Mucosa of gallbladder (tissue), 1 donor: ENCODE measurements around the gene TMEM106C. TPM values are rescaled to one million over a fixed set of nuclear protein-coding genes. Genes with fewer than 3 reads are reported as not detected.

Experiments
- DNase-seq: peaks from one replicate; pipeline ENCODE4 v3.0.0-alpha.2; 2020; ENCODE audit warnings: low spot score
- total RNA-seq: library from RNA; stranded (reverse); gene quantifications from one replicate; pipeline ENCODE4 v1.2.1, GENCODE V29; 2021
- donor health status: DM: no; HTN: no; CAD: no.

TMEM106C gene
- total RNA-seq, 1 donor from 2014 or later: 101 TPM

GRCh38 chr12:47995981-47996401 lies 32.6 kb downstream of the TMEM106C start:
- peak; percentile 38 for DNase-seq

- DNase-seq: no peak
Measured at GRCh38 chr12:47997321-47997720, 33.9 kb downstream of the TMEM106C start.

- DNase-seq: no peak
Measured at GRCh38 chr12:47999816-48000215, 36.4 kb downstream of the TMEM106C start.

- DNase-seq: no peak
Measured at GRCh38 chr12:48000878-48001504, 37.6 kb downstream of the TMEM106C start.

DNA sequence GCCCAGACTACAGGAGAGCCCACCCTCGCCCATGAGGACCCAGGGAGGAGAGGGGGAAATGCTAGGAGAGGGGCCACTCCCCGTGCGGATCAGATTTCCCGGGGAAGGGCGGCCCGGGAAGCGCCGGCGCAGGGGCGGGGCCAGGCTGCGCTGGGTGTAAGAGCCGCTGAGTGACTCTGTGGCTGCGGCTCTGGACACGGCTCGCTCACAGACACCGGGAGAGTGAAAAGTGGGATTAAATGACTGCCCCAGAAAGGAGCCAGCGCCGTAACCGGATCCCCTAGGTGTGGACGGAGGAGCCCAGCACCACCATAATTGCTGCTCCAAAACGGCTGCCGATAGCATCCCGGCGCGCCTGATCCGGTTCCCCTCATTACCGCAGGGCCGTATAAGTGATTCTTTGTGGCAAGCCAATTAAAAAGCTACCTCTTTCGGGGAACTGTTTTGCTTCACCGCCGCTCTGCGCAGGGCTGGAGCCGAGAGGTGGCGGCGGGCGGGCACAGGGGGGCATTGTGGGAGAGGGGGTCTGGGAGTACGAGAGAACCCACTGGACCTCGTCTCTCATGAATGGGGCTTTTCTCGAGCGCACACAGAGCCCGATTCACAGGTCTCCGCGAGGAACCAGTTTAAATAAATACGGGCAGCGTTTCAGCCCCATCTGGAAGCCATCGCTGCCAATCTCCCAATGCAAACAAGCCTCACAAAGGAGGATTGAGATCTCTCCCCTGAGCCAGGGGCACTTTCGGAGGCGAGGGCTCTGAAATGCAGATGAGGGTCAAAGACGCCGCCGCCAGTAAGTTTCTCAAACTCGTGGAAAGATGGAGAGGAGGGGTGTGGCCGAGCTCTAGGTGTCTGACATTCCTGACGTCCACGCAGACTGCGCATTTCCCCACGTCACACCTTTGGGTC lies 38.4 kb downstream of the TMEM106C start:
- no peak for DNase-seq

DNA sequence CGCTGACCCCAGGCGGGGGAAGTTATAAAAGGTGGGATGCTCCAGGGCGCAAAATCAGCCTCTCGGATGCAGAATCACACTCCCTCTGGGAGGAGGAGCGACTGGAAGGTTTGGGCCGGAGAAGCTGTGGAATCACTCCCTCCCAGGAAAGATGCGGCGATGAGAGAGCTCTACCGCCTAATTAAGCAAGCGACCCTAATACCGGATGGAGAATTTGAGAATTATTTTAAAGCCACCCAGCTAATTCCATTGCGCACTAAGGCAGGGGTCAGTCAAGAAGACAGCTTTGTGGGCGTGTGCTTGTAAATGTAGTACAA lies 39.0 kb downstream of the TMEM106C start:
- DNase-seq: no peak

GRCh38 chr12:48002773-48003218 lies 39.4 kb downstream of the TMEM106C start:
- no peak for DNase-seq

DNA sequence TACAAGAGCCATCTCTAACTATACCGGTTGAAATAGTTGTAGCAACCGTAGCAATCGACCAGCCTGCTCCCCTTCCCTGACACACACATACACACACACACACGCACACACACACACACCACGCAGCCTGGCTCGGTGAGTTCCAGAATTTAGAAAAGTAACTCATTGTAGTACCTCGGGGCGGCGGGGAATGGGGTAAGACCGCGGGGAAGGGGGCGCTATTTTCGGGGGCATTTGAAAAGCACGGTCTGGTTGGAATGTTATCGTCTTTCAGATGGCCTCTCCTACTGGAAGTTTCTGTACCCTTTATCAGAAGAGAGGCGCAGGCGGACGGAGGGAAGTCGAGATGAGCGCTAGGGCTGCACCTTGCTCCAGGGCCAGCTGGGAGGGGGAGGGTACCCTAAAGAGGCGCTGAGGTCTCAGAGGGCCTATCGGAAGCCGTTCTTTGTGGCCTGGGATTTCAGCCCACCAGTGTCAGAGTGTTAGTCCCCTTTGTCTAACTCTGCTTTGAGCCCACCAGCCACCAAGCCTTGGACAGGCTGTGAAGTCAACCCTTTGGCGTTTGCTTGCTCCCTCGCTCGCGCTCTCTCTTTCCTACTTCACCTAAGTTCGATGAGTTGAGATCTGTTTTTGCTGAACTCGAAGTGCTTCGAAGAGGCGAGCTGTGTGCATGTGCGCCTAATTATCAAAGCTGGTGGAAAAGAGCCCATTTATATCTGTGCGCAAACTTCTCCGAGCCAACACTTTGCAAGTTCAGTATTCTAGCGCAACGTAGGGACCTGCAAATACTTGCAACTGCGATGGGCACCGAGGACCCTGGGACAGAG lies 40.0 kb downstream of the TMEM106C start:
- DNase-seq: no peak

GRCh38 chr12:48004053-48004941 lies 40.9 kb downstream of the TMEM106C start, which contains the start of gene COL2A1:
TSS of gene COL2A1 (minus strand) at chr12:48004476. CDS start at chr12:48004321, 155 bp downstream.
- DNase-seq: no peak

DNA sequence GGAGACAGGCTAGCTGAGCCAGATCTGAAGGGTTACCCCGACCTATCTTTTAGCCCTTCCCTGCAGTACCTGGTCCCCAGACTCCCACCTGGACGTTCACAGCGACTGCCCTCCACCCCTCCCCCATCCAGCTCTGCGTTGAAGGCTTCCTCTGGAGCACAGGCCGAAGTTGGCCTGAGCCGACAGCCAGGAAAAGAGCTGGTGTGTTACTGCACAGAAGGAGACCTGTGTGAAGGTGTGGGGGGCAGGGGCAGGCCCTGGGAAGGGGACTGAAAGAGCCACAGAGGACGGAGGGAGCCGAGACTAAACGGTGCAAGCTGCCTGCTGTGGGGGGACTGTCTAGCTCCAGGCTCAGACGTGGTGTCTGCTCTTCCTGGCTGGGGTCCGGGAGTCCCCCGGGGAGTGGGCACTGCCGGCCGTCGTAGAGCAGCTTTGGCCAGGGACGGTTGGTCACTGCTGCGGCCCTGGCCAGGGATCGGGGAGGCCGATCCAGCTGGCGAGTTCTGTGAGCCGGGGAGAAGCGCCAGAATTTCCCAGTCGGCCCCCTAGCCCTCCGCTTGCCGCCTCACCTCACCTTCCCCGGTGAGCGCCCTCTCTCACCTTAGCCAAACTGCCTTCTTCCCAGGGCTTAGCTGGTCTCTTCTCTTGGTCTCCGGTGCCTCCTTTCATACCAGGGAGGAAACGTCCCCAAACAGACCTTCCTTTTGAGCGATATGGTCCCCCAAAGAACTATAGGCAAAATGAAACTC lies 41.8 kb downstream of the TMEM106C start:
- DNase-seq: no peak

DNA sequence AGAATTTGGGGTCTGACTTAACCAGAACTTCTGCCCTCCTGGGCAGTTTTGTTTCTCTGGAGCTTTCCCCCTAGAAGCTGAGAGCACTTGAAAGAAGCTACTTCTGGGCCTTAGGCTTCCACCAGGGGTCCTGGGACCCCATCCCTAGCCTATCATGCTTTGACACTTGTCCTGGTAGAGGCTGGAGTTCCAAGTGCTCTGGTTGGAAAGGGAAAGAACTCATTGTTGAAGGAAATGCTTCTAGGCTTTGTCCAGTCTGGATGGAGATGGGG lies 42.3 kb downstream of the TMEM106C start:
- DNase-seq: no peak

- DNase-seq: no peak
Measured at GRCh38 chr12:48007206-48007605, 43.8 kb downstream of the TMEM106C start.

- DNase-seq: no peak
Measured at GRCh38 chr12:48008349-48008748, 45.0 kb downstream of the TMEM106C start.

DNA sequence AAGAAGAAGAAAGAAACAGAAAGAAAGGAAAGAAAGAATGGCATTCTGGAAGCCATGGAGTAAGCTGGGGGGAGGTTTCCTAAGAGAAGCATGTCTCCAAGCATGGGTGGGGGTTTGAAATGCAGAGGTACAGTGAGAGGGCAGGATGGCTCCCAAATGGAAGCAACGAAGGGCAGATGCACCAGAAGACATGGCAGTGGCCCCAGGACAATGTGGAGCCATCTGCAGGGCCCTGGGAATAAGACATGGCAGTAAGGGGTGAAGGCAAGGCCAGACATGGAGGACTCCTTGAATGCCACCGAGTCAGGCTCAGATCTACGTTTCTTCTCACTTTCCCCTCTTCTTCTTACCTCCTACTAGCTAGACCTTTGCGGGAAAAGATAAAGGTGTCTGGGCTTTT lies 45.6 kb downstream of the TMEM106C start:
- DNase-seq: no peak

GRCh38 chr12:48009471-48009870 lies 46.1 kb downstream of the TMEM106C start:
- DNase-seq: no peak

- no peak for DNase-seq
Measured at GRCh38 chr12:48010366-48010970, 47.1 kb downstream of the TMEM106C start.

- DNase-seq: no peak
Measured at GRCh38 chr12:48012070-48012469, 48.7 kb downstream of the TMEM106C start.

DNA sequence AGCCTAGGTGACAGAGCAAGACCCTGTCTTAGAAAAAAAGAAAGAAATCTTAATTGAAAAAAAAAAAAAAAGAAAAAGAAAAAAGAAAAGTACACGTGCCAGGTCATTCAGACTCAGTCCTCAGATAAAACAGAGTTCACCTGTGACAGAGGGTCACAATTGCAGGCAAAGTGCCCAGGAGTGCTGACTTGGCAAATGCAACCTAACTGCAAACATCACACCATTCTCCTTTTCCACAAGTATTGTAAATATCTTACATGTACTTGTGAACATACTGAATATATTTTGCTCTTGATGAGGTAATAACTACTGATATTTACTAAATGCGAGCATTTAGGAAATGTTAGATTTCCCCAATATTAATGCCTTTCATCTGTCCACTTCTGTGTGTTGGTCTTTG lies 49.9 kb downstream of the TMEM106C start:
- peak; percentile 49 for DNase-seq

DNA sequence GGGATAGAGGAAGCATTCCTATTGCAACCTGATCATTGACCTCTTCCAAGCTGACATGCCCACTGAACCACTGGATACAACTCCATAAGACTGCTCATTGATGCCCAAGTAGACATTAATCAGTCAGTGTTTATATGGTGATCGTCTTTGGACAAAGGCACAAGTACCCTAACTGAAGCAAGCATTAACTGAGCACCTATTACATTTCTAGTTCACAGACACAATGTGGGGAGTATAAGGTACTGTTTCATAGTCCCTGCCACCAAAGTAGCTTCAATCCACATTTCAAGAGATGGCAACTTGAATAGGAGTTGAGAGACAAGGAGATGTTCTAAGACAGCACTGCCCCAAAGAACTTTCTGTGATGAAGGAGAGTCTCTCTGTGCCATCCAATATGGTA lies 51.7 kb downstream of the TMEM106C start:
- no peak for DNase-seq

GRCh38 chr12:48015954-48016353 lies 52.6 kb downstream of the TMEM106C start:
- no peak for DNase-seq
